Measurements from ENCODE around the gene FAM78A. TPM values are rescaled to one million over a fixed set of nuclear protein-coding genes. Genes with fewer than 3 reads are reported as not detected.
"Not testable (repeated sequence)": the region's sequence is repeated elsewhere in the genome, so short reads cannot be mapped to it uniquely, and the experiment has no call there.

FAM78A gene
- total RNA-seq, 1 donor from 2014 or later = 7.0 TPM

GRCh38 chr9:131214286-131214856 is 61.9 kb downstream of the FAM78A start:
- DNase-seq (ENCODE audit: low read depth) = no peak

DNA sequence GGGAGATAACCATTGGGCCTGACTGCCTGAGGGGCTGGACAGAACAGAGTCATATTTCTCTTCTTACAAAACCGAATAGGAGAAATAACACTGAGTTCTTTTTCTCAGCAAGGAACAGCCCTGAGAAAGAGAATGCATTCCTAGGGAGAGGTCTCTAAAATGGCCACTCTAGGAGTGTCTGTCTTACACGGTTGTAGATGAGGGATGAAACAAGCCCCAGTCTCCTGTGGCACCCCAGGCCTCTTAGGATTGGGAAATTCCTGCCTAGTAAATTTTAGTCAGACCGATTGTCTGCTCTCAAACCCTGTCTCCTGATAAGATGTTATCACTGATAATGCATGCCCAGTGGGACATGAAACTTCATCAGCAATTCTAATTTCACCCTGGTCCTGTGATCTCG is 64.4 kb downstream of the FAM78A start:
- not testable (repeated sequence) for DNase-seq (ENCODE audit: low read depth)

Other genes starting within 250 kb of the FAM78A start
- gene AIF1L, start 180.0 kb downstream of the FAM78A start, total RNA-seq = 75.4 and 163 TPM in 2 replicates
- 15.6 and 16.4 TPM in 2 replicates for gene NUP214, start 150.9 kb downstream of the FAM78A start, total RNA-seq
- 63.5 and 92.3 TPM in 2 replicates for gene PLPP7, start 13.2 kb upstream of the FAM78A start, total RNA-seq
- gene PRRC2B, start 117.6 kb upstream of the FAM78A start, total RNA-seq = 83.5 and 84.8 TPM in 2 replicates
- gene POMT1, start 226.4 kb upstream of the FAM78A start, total RNA-seq = 39.0 and 47.5 TPM in 2 replicates